Activated naive CD4-positive, alpha-beta T cell treated with anti-CD3 and anti-CD28 coated beads, Interleukin-2, amount 50 U/mL, for 72 hours (primary cell): ENCODE measurements around the gene MDC1. TPM values are rescaled to one million over a fixed set of nuclear protein-coding genes. Genes with fewer than 3 reads are reported as not detected.
A peak's percentile ranks its signal among the peaks of the same experiment; 100 is the strongest.

ENCODE experiments used
- ATAC-seq, 2 donors: fragments of 150-1000 bp; cut with Tn5 transposase; 2 replicates each; pipeline ENCODE4 v1.10.0; 2021; ENCODE audit warnings: mild to moderate bottlenecking in 2 of 2, moderate library complexity in 2 of 2
- DNase-seq, 2 donors: peaks; one replicate each; pipeline ENCODE4 v3.0.0; 2021 to 2022; ENCODE audit warnings: low spot score in 2 of 2
- H3K27ac Mint-ChIP-seq, 2 donors: one replicate each; pipeline ENCODE4 v1.8.0; 2022; ENCODE audit warnings: mild to moderate bottlenecking in 2 of 2, mixed read lengths in 2 of 2
- H3K36me3 Mint-ChIP-seq, 2 donors: one replicate each; pipeline ENCODE4 v1.8.0; 2022; ENCODE audit warnings: mixed read lengths in 2 of 2
- H3K9me3 Mint-ChIP-seq, 2 donors: one replicate each; pipeline ENCODE4 v1.8.0; 2022; ENCODE audit warnings: mixed read lengths in 2 of 2
- total RNA-seq, 2 donors: library from RNA; stranded (reverse); gene quantifications; one replicate each; pipeline ENCODE4 v1.2.3, GENCODE V29; 2022

MDC1 gene
- total RNA-seq, 2 donors from 2014 or later: 84.2 to 127 TPM

GRCh38 chr6:30690403-30691207 is 26.5 kb downstream of the MDC1 start, which contains the start of gene NRM:
TSS of gene NRM (minus strand) at chr6:30690984. CDS start at chr6:30690974, 10 bp downstream.
- no peaks in the 10 kb centered on the region for H3K9me3 Mint-ChIP-seq
- ATAC-seq: peak; percentile 44 to 53

GRCh38 chr6:30689985-30690384 is 27.1 kb downstream of the MDC1 start:
- H3K27ac Mint-ChIP-seq: peak overlapping the region; percentile 79 to 94
- peaks cover 25 to 30% of the 10 kb centered on the region in 2 donors for H3K36me3 Mint-ChIP-seq
- ATAC-seq (no peak), DNase-seq (no peak)
- no peaks in the 10 kb centered on the region for H3K9me3 Mint-ChIP-seq

More at GRCh38 chr6:30690403-30691207, 26.5 kb downstream of the MDC1 start, which contains the start of gene NRM:
- peaks cover 19 to 24% of the 10 kb centered on the region in 2 donors for H3K36me3 Mint-ChIP-seq
- DNase-seq: peak; percentile 82 to 83
- peak within 1 kb of the TSS; percentile 79 to 94 for H3K27ac Mint-ChIP-seq

GRCh38 chr6:30689022-30689865 is 27.8 kb downstream of the MDC1 start:
- no peak overlapping the region for H3K27ac Mint-ChIP-seq
- no peak for DNase-seq

GRCh38 chr6:30688569-30688968 is 28.5 kb downstream of the MDC1 start:
- Mint-ChIP-seq H3K27ac (peak overlapping the region; percentile 87 to 97), H3K9me3 (no peaks in the 10 kb centered on the region), H3K36me3 (peaks cover 38 to 44% of the 10 kb centered on the region in 2 donors)
- ATAC-seq (no peak), DNase-seq (no peak)

More at GRCh38 chr6:30689022-30689865, 27.8 kb downstream of the MDC1 start:
- ATAC-seq: no peak
- no peaks in the 10 kb centered on the region for H3K9me3 Mint-ChIP-seq
- H3K36me3 Mint-ChIP-seq: peaks cover 31 to 38% of the 10 kb centered on the region in 2 donors

- no peak for DNase-seq
- Mint-ChIP-seq H3K27ac (peak overlapping the region; percentile 90 to 97), H3K36me3 (peaks cover 45 to 51% of the 10 kb centered on the region in 2 donors), H3K9me3 (no peaks in the 10 kb centered on the region)
- ATAC-seq: no peak
These were observed 29.2 kb downstream of the MDC1 start for GRCh38 chr6:30687659-30688431.

GRCh38 chr6:30686908-30687658 is 30.0 kb downstream of the MDC1 start:
- peaks cover 53 to 59% of the 10 kb centered on the region in 2 donors for H3K36me3 Mint-ChIP-seq
- ATAC-seq (peak; percentile 49 to 59), DNase-seq (peak; percentile 84 to 88)
- H3K9me3 Mint-ChIP-seq: no peaks in the 10 kb centered on the region
- peak overlapping the region; percentile 90 to 97 for H3K27ac Mint-ChIP-seq

- ATAC-seq (peak; percentile 45 to 55), DNase-seq (peak; percentile 80 to 85)
- H3K9me3 Mint-ChIP-seq: no peaks in the 10 kb centered on the region
- H3K27ac Mint-ChIP-seq: peak within 1 kb of the TSS; percentile 90 to 97
- H3K36me3 Mint-ChIP-seq: peaks cover 61 to 67% of the 10 kb centered on the region in 2 donors
These were observed 30.8 kb downstream of the MDC1 start, which contains the start of gene PPP1R18 for GRCh38 chr6:30686009-30686907. TSS of gene PPP1R18 (minus strand) at chr6:30686645. CDS start at chr6:30686018, 627 bp downstream.

- H3K9me3 Mint-ChIP-seq: no peaks in the 10 kb centered on the region
- DNase-seq (no peak), ATAC-seq (no peak)
- H3K36me3 Mint-ChIP-seq: peaks cover 66 to 72% of the 10 kb centered on the region in 2 donors
- H3K27ac Mint-ChIP-seq: peak overlapping the region; percentile 69 to 97
These were observed 31.7 kb downstream of the MDC1 start for GRCh38 chr6:30685157-30686008.

GRCh38 chr6:30684386-30685156 is 32.5 kb downstream of the MDC1 start:
- Mint-ChIP-seq H3K27ac (peak overlapping the region; percentile 97 to 99), H3K9me3 (no peaks in the 10 kb centered on the region), H3K36me3 (peaks cover 68 to 78% of the 10 kb centered on the region in 2 donors)
- DNase-seq (no peak), ATAC-seq (no peak)

GRCh38 chr6:30683980-30684338 is 33.1 kb downstream of the MDC1 start:
- peak overlapping the region; percentile 97 to 99 for H3K27ac Mint-ChIP-seq
- DNase-seq: no peak
- peaks cover 74 to 84% of the 10 kb centered on the region in 2 donors for H3K36me3 Mint-ChIP-seq
- H3K9me3 Mint-ChIP-seq: no peaks in the 10 kb centered on the region
- no peak for ATAC-seq

- peak overlapping the region; percentile 97 to 99 for H3K27ac Mint-ChIP-seq
- H3K36me3 Mint-ChIP-seq: peaks cover 78 to 87% of the 10 kb centered on the region in 2 donors
- ATAC-seq (no peak), DNase-seq (no peak)
- H3K9me3 Mint-ChIP-seq: no peaks in the 10 kb centered on the region
These were observed 33.7 kb downstream of the MDC1 start for GRCh38 chr6:30683183-30683979.

- peak overlapping the region; percentile 97 to 99 for H3K27ac Mint-ChIP-seq
- no peaks in the 10 kb centered on the region for H3K9me3 Mint-ChIP-seq
- peaks cover 78 to 84% of the 10 kb centered on the region in 2 donors for H3K36me3 Mint-ChIP-seq
- ATAC-seq (peak; percentile 75 to 76), DNase-seq (peak; percentile 78 to 92)
These were observed 34.7 kb downstream of the MDC1 start for GRCh38 chr6:30682143-30683117.
